GM18520 (cell line): ENCODE data around the gene LIPJ.

Experiments used
- ATAC-seq: cut with Tn5 transposase; IDR thresholded peaks from one replicate; pipeline ENCODE4 v1.9.1; 2021; ENCODE audit not compliant: unreplicated experiment

The LIPJ gene

GRCh38 chr10:88592906-88593305, 6.3 kb downstream of the LIPJ start:
- no peak for ATAC-seq

GRCh38 chr10:88594482-88594881, 7.9 kb downstream of the LIPJ start:
- no peak for ATAC-seq

- peak; percentile 66 for ATAC-seq
Measured at GRCh38 chr10:88598055-88598454, 11.5 kb downstream of the LIPJ start.

- ATAC-seq = peak; percentile 73
Measured at GRCh38 chr10:88608052-88608732, 21.6 kb downstream of the LIPJ start.

- no peak for ATAC-seq
Measured at GRCh38 chr10:88608780-88609179, 22.2 kb downstream of the LIPJ start.

- no peak for ATAC-seq
Measured at GRCh38 chr10:88616250-88616977, 29.9 kb downstream of the LIPJ start.

GRCh38 chr10:88617772-88618300, 31.3 kb downstream of the LIPJ start:
- no peak for ATAC-seq

GRCh38 chr10:88618496-88618895, 31.9 kb downstream of the LIPJ start:
- no peak for ATAC-seq

GRCh38 chr10:88620441-88620840, 33.9 kb downstream of the LIPJ start:
- ATAC-seq = no peak

- ATAC-seq = no peak
Measured at GRCh38 chr10:88623835-88624234, 37.3 kb downstream of the LIPJ start.

GRCh38 chr10:88624840-88625239, 38.3 kb downstream of the LIPJ start:
- no peak for ATAC-seq

GRCh38 chr10:88640186-88640585, 53.6 kb downstream of the LIPJ start:
- no peak for ATAC-seq

GRCh38 chr10:88642209-88642608, 55.6 kb downstream of the LIPJ start:
- ATAC-seq = no peak

- no peak for ATAC-seq
Measured at GRCh38 chr10:88642963-88643362, 56.4 kb downstream of the LIPJ start.

- ATAC-seq = no peak
Measured at GRCh38 chr10:88647061-88647615, 60.6 kb downstream of the LIPJ start.

GRCh38 chr10:88651101-88651551, 64.6 kb downstream of the LIPJ start:
- no peak for ATAC-seq

GRCh38 chr10:88652616-88653015, 66.1 kb downstream of the LIPJ start:
- ATAC-seq = no peak
